HG03565 (cell line): ENCODE data around the gene SPR.

Source experiments
- ATAC-seq: cut with Tn5 transposase; IDR thresholded peaks from one replicate; pipeline ENCODE4 v1.9.1; 2021; ENCODE audit warnings: mild to moderate bottlenecking, moderate library complexity; ENCODE audit not compliant: unreplicated experiment

The SPR gene

GRCh38 chr2:72915320-72915906, 28.2 kb downstream of the SPR start:
- no peak for ATAC-seq

- ATAC-seq, result peak; percentile 61
Measured at GRCh38 chr2:72915907-72916742, 28.9 kb downstream of the SPR start.

GRCh38 chr2:72916743-72917137, 29.5 kb downstream of the SPR start:
- ATAC-seq, result no peak

GRCh38 chr2:72917138-72917876, 30.1 kb downstream of the SPR start, which contains the start of gene EMX1:
Gene EMX1 (plus strand): TSS chr2:72917519. CDS start chr2:72917853, 334 bp downstream.
- no peak for ATAC-seq

GRCh38 chr2:72917877-72918553, 30.8 kb downstream of the SPR start:
- no peak for ATAC-seq

- ATAC-seq, result no peak
Measured at GRCh38 chr2:72919414-72920317, 32.5 kb downstream of the SPR start.

- no peak for ATAC-seq
Measured at GRCh38 chr2:72920318-72921087, 33.3 kb downstream of the SPR start.

GRCh38 chr2:72921088-72921851, 34.1 kb downstream of the SPR start:
- ATAC-seq, result no peak

GRCh38 chr2:72921853-72922252, 34.6 kb downstream of the SPR start:
- ATAC-seq, result no peak

- no peak for ATAC-seq
Measured at GRCh38 chr2:72923833-72924352, 36.7 kb downstream of the SPR start.

GRCh38 chr2:72924353-72925240, 37.4 kb downstream of the SPR start:
- ATAC-seq, result no peak

GRCh38 chr2:72925328-72925943, 38.2 kb downstream of the SPR start:
- no peak for ATAC-seq

GRCh38 chr2:72926368-72926767, 39.2 kb downstream of the SPR start:
- no peak for ATAC-seq

GRCh38 chr2:72926811-72927465, 39.7 kb downstream of the SPR start:
- no peak for ATAC-seq

GRCh38 chr2:72927619-72928550, 40.7 kb downstream of the SPR start:
- ATAC-seq, result no peak
